HepG2 (cell line): ENCODE results near the gene LYZL1. TPM values are rescaled to one million over a fixed set of nuclear protein-coding genes. Genes with fewer than 3 reads are reported as not detected.

ENCODE experiments used
- ATAC-seq: fragments of 200-7000 bp; cut with Tn5 transposase; 3 replicates; pipeline ENCODE4 v1.9.1; 2020; ENCODE audit warnings: mild to moderate bottlenecking, moderate library complexity
- BruUV-seq: library from RNA; stranded (reverse); fragments of 400-500 nt; replicated peaks from 2 replicates; lab custom pipeline; 2021; lab: Mats Ljungman, UMichigan
- CTCF ChIA-PET: fragments of 300-600 bp; formaldehyde crosslinking; extraction: SDS; loops from one replicate; lab custom pipeline; 2021; ENCODE audit warnings: low total read pairs, inconsistent platforms, low intra/inter-chr PET ratio; lab: Yijun Ruan, JAX
- POLR2A ChIA-PET: fragments of 350-600 bp; sonication (Branson Sonifier 250); formaldehyde crosslinking; loops from one replicate; lab custom pipeline; 2020; ENCODE audit warnings: antibody characterized with exemption, inconsistent platforms; lab: Yijun Ruan, JAX
- DNase-seq: peaks from one replicate; pipeline ENCODE4 v3.0.0-alpha.2; 2015; ENCODE audit warnings: low spot score
- FAIRE-seq: peaks from 3 replicates; lab custom pipeline; 2011; peaks lifted over from hg19 to GRCh38; lab: Jason Lieb, UNC
- H2AFZ ChIP-seq: one replicate; pipeline ENCODE4 v1.6.1; 2011; ENCODE audit warnings: low read length, inconsistent platforms
- H3K27ac ChIP-seq: fragments of 300-600 bp; 3 replicates; pipeline ENCODE4 v1.8.0; 2011; ENCODE audit warnings: mixed run types, mild to moderate bottlenecking, mixed read lengths, low read length, inconsistent platforms; ENCODE audit not compliant: insufficient read depth; ENCODE audit errors: extremely low read length
- H3K27me3 ChIP-seq, 2 experiments: fragments of 200-600 bp in 1 of 2; 2 replicates in 1 of 2; 3 replicates in 1 of 2; pipeline versions ENCODE4 v1.6.0 to v1.8.0; 2011; ENCODE audit warnings: low read length in 2 of 2, mild to moderate bottlenecking in 2 of 2, moderate library complexity in 2 of 2, inconsistent platforms in 1 of 2; ENCODE audit not compliant: insufficient read depth in 2 of 2, control insufficient read depth in 1 of 2
- H3K36me3 ChIP-seq, 2 experiments: fragments of 200-600 bp in 1 of 2; replicated peaks in 1 of 2; 2 replicates in 1 of 2; 3 replicates in 1 of 2; pipeline versions ENCODE4 v1.5.1 to v1.8.0; 2011; ENCODE audit warnings: low read length in 2 of 2, inconsistent platforms in 1 of 2; ENCODE audit not compliant: insufficient read depth in 2 of 2, control insufficient read depth in 1 of 2
- H3K4me1 ChIP-seq: 2 replicates; pipeline ENCODE4 v1.5.1; 2012; ENCODE audit warnings: low read length, inconsistent platforms; ENCODE audit not compliant: insufficient read depth
- H3K4me2 ChIP-seq: 2 replicates; pipeline ENCODE4 v1.6.0; 2011; ENCODE audit warnings: low read depth, low read length, inconsistent platforms
- H3K4me3 ChIP-seq, 3 experiments: fragments of 200-600 bp in 1 of 3; sonication (generic), shearing (Covaris generic) in 1 of 3; replicated peaks in 1 of 3; 2 replicates each; pipeline ENCODE4 v1.5.1; 2011 to 2016; ENCODE audit warnings: low read length in 3 of 3, inconsistent platforms in 2 of 3, low read depth in 2 of 3, mild to moderate bottlenecking in 2 of 3, control low read depth in 1 of 3, mixed read lengths in 1 of 3; ENCODE audit not compliant: insufficient read depth in 1 of 3
- H3K79me2 ChIP-seq: one replicate; pipeline ENCODE4 v1.6.1; 2011; ENCODE audit warnings: low read length, inconsistent platforms; ENCODE audit not compliant: insufficient read depth
- H3K9ac ChIP-seq: 2 replicates; pipeline ENCODE4 v1.6.0; 2011; ENCODE audit warnings: mild to moderate bottlenecking, low read depth, low read length, inconsistent platforms; ENCODE audit not compliant: insufficient read depth
- H3K9me3 ChIP-seq: 2 replicates; pipeline ENCODE4 v1.5.1; 2012; ENCODE audit warnings: mild to moderate bottlenecking, low read length
- H4K20me1 ChIP-seq: 2 replicates; pipeline ENCODE4 v1.6.0; 2011; ENCODE audit warnings: inconsistent platforms, mild to moderate bottlenecking, low read length, moderate library complexity; ENCODE audit not compliant: insufficient read depth
- CEBPG ChIP-seq: IDR thresholded peaks from 2 replicates; pipeline ENCODE4 v1.6.1; 2016
- EHMT2 ChIP-seq: fragments of 200-600 bp; sonication (generic); IDR thresholded peaks from 2 replicates; pipeline ENCODE4 v1.7.0; 2017; ENCODE audit warnings: antibody characterized with exemption, low read depth, low read length, borderline replicate concordance
- ZNF207 ChIP-seq: fragments of 450-650 bp; IDR thresholded peaks from 2 replicates; pipeline ENCODE4 v1.6.1; 2016; ENCODE audit warnings: antibody characterized with exemption, borderline replicate concordance
- WGBS: methylation state at CpG from one replicate; pipeline ENCODE4 v1.1.6; 2017; ENCODE audit warnings: low lambda C conversion rate; 5-methylcytosine and 5-hydroxymethylcytosine counted together
- in situ Hi-C: cut with HindIII; loops from 2 replicates; pipeline ENCODE4 v1.10.0; 2017; ENCODE audit warnings: low pct_unique_long_range_greater_than_20kb; ENCODE audit not compliant: extremely low pct_ligation_motif_present
- intact Hi-C: fragments of 100-400 bp; cut with micrococcal nuclease; formaldehyde crosslinking; loops from one replicate; pipeline ENCODE4 v1.10.0; 2022; ENCODE audit not compliant: unreplicated experiment
- polyA plus RNA-seq, 8 experiments: library from polyadenylated mRNA; depleted of rRNA in 3 of 8; stranded (reverse) in 7 of 8; unstranded in 1 of 8; fragments of >200 nt; fragmentation: Illumina TruSeq in 4 of 8; extraction: Trizol in 4 of 8; gene quantifications; 2 replicates each; pipeline versions ENCODE4 v1.2.1 to v1.2.3, GENCODE V29; 2011 to 2016; ENCODE audit warnings: low read depth in 4 of 8, missing spikeins in 1 of 8, mixed read lengths in 1 of 8; ENCODE audit not compliant: insufficient read depth in 1 of 8
- total RNA-seq, 5 experiments: library from RNA; depleted of rRNA; stranded (reverse); fragments of >200 nt; fragmentation: Illumina TruSeq; extraction: Trizol; gene quantifications; 2 replicates each; pipeline ENCODE4 v1.2.3, GENCODE V29; 2016; ENCODE audit warnings: low read depth in 1 of 5
- TF ChIP-seq, protein P1 (sequence below): sonication (generic); formaldehyde crosslinking; IDR thresholded peaks from 2 replicates; pipeline ENCODE4 v1.5.1; 2020; ENCODE audit warnings: mild to moderate bottlenecking, moderate library complexity, missing genetic modification reagents

LYZL1 gene
- total and polyA plus RNA-seq, 2 of the 13 experiments (the other 11 are each of a cell fraction or from before 2014, with no cell fraction given) = not detected

DNA sequence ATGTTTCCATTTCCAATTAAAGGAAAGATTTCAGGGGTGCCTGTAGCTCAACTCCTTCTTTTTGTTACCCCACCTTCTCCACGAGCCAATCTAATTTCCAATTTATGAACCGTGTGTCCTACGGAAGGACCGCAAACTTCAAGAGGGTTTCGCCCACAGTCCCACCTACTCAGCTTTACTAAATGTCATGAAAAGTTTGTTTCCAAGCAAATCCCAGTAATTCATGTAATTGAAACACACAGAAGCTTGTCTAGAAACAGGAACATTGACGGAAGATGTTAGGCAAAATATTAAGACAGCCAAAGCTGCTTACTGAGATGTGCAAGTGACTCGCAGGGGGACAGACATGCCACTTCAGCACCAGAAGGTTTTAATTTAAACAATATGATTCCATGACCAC lies 32.9 kb upstream of the LYZL1 start (continued):
- TF ChIP-seq, protein P1, sequence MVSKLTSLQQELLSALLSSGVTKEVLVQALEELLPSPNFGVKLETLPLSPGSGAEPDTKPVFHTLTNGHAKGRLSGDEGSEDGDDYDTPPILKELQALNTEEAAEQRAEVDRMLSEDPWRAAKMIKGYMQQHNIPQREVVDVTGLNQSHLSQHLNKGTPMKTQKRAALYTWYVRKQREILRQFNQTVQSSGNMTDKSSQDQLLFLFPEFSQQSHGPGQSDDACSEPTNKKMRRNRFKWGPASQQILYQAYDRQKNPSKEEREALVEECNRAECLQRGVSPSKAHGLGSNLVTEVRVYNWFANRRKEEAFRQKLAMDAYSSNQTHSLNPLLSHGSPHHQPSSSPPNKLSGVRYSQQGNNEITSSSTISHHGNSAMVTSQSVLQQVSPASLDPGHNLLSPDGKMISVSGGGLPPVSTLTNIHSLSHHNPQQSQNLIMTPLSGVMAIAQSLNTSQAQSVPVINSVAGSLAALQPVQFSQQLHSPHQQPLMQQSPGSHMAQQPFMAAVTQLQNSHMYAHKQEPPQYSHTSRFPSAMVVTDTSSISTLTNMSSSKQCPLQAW (CRISPR knock-in tag) = no peak
- TF ChIP-seq ZNF207 = no peak

DNA sequence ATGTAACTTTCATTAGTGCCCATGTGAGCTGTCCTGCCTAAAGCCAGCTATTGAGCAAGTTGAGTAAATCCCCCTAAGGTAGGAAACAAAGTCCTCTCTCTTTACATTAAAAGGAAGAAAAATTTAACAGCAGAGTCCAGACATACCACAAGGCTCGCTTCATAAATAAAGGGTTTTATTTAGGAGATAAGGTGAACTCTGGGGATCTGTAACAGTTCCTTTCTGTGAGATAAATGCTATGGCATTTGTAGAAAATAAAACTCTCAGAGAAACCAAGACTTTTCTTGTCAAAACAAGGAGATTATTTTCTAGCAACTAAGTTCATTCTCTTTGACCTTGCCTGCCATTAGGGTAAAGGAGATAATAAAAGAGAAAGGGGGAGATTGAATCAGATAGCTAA lies 32.3 kb upstream of the LYZL1 start:
- no TSS peak for BruUV-seq
- Histone ChIP-seq H2AFZ (no peak overlapping the region), H3K27ac (no peak overlapping the region), H3K9me3 (no peaks in the 10 kb centered on the region), H3K36me3 (no peaks in the 10 kb centered on the region), H3K79me2 (no peaks in the 10 kb centered on the region), H3K4me2 (peak overlapping the region; percentile 38), H3K27me3 (0 out of 5 replicates have a peak, but pooled peaks cover 0 to 7% of the 10 kb centered on the region in 2 experiments), H3K9ac (no peak overlapping the region), H3K4me1 (peaks cover 28% of the 10 kb centered on the region), H4K20me1 (no peaks in the 10 kb centered on the region), H3K4me3 (0 out of 6 replicates have a peak overlapping the region, but pooled peaks of 1 of the 3 experiments have one; percentile 12)
- POLR2A ChIA-PET = no interaction called here
- intact Hi-C loops = no loop called here
- in situ Hi-C loops = no loop called here
- WGBS = 0% methylated on average over 1 of the region's 1 CpG
- FAIRE-seq (peak; percentile 15), DNase-seq (no peak), ATAC-seq (no peak)
- TF ChIP-seq CEBPG (CRISPR knock-in tag) (peak; percentile 6; the same call in 1 of the 2 replicates), EHMT2 (no peak)
- CTCF ChIA-PET = no interaction called here
